Ovary (tissue), 9 donors: Measurements from ENCODE around the gene PTTG1IP. TPM values are rescaled to one million over a fixed set of nuclear protein-coding genes. Genes with fewer than 3 reads are reported as not detected.

Source experiments
- DNase-seq, 5 donors: peaks; one replicate each; pipeline ENCODE4 v3.0.0-alpha.2; 2019 to 2020
- H3K27ac ChIP-seq, 2 donors: fragments of 200-600 bp; one replicate each; pipeline versions ENCODE4 v1.5.1 to v1.8.0; 2019 to 2022
- H3K27me3 ChIP-seq: fragments of 200-600 bp; one replicate; pipeline ENCODE4 v1.8.0; 2022
- H3K36me3 ChIP-seq: fragments of 200-600 bp; sonication (generic); one replicate; pipeline ENCODE4 v1.5.1; 2019
- H3K4me1 ChIP-seq: one replicate; pipeline ENCODE4 v1.8.1; 2013; ENCODE audit warnings: mild to moderate bottlenecking, moderate library complexity; ENCODE audit not compliant: insufficient read depth
- H3K4me3 ChIP-seq: fragments of 200-600 bp; sonication (generic); one replicate; pipeline ENCODE4 v1.5.1; 2017
- H3K9me3 ChIP-seq, 2 donors: fragments of 200-600 bp in 1 of 2; sonication (generic) in 1 of 2; one replicate each; pipeline versions ENCODE4 v1.5.1 to v1.8.1; 2013 to 2019; ENCODE audit warnings: mild to moderate bottlenecking in 1 of 2, moderate library complexity in 1 of 2
- CTCF ChIP-seq, 3 donors: fragments of 450-650 bp in 2 of 3; fragments of 200-600 bp in 1 of 3; IDR thresholded peaks; one replicate each; pipeline versions ENCODE4 v1.5.1 to v1.8.0; 2016 to 2022; ENCODE audit warnings: antibody characterized with exemption in 3 of 3, mild to moderate bottlenecking in 1 of 3
- EP300 ChIP-seq: sonication (generic); formaldehyde crosslinking; IDR thresholded peaks from one replicate; pipeline ENCODE4 v1.6.1; 2017; ENCODE audit warnings: antibody characterized with exemption
- POLR2A ChIP-seq: fragments of 450-650 bp; IDR thresholded peaks from one replicate; pipeline ENCODE4 v1.6.1; 2017; ENCODE audit warnings: antibody characterized with exemption, mild to moderate bottlenecking, moderate library complexity
- WGBS, 3 donors: extraction: QIAGEN DNeasy Blood & Tissue Kit in 1 of 3; methylation state at CpG; one replicate each; pipeline versions ENCODE4 v1.1.5 to v1.1.7; 2013 to 2017; 5-methylcytosine and 5-hydroxymethylcytosine counted together
- intact Hi-C, 4 donors: fragments of 100-400 bp; cut with DNase I; formaldehyde crosslinking; loops; one replicate each; pipeline versions ENCODE4 v1.11.0 to v1.15.1; 2022 to 2023
- polyA plus RNA-seq, 2 donors: library from polyadenylated mRNA; stranded (reverse); fragments of 200-250 nt in 1 of 2; fragments of 350-450 nt in 1 of 2; fragmentation: Illumina TruSeq in 1 of 2; extraction: RNeasy Lipid Tissue Mini Kit (QIAGEN cat#74804) in 1 of 2; gene quantifications; one replicate each; pipeline ENCODE4 v1.2.3, GENCODE V29; 2013 to 2014
- total RNA-seq, 7 donors: library from RNA; depleted of rRNA in 2 of 7; stranded (reverse); fragments of >200 nt in 2 of 7; fragmentation: NEBNext Ultra II Directional in 3 of 7; extraction: Animal tissue kit (Norgen Biotek cat#: 25700) in 3 of 7; gene quantifications; one replicate each; pipeline versions ENCODE4 v1.1.0 to v1.2.4, GENCODE V29; 2016 to 2023
- donor health status: DM: no; HTN: no; CAD: no; lungs with moderate emphysema.
- donor health status: DM: no; HTN: no; CAD: no.
- donor health status: Bipolar disorder and iron deficiency.
- donor health status: DM: yes; HTN: yes; CAD: no.
- donor health status: DM: no; HTN: no; CAD: no.
- donor health status: DM: yes; HTN: yes; CAD: no.

PTTG1IP gene
- total and polyA plus RNA-seq, 9 donors = 133 to 420 (median 144) TPM

GRCh38 chr21:44893278-44893556 lies 19.7 kb upstream of the PTTG1IP start:
- intact Hi-C loops = no loop called here
- no peaks in the 10 kb centered on the region for H3K36me3 ChIP-seq

GRCh38 chr21:44892536-44893277 lies 19.2 kb upstream of the PTTG1IP start:
- H3K27me3 ChIP-seq = no peaks in the 10 kb centered on the region
- 32 to 44% (median 42%) methylated on average over 15 of the region's 15 CpGs for WGBS, 3 donors
- no peaks in the 10 kb centered on the region for H3K36me3 ChIP-seq
- no peak overlapping the region for H3K27ac ChIP-seq
- DNase-seq = peak in 2 of 5 donors; percentile 46 to 63
- no peaks in the 10 kb centered on the region for H3K9me3 ChIP-seq
- H3K4me3 ChIP-seq = no peak overlapping the region
- intact Hi-C loops = no loop called here
- no peaks in the 10 kb centered on the region for H3K4me1 ChIP-seq
- peak in 2 of 3 donors; percentile 23 to 34 for TF ChIP-seq CTCF (IDR thresholded peaks at IDR 0.05)
- no peak for TF ChIP-seq POLR2A
- TF ChIP-seq EP300 = no peak

More at GRCh38 chr21:44893278-44893556, 19.7 kb upstream of the PTTG1IP start:
- H3K4me1 ChIP-seq = no peaks in the 10 kb centered on the region
- no peaks in the 10 kb centered on the region for H3K9me3 ChIP-seq
- WGBS, 3 donors = 77 to 89% (median 88%) methylated on average over 7 of the region's 7 CpGs
- no peaks in the 10 kb centered on the region for H3K27me3 ChIP-seq
- no peak overlapping the region for H3K4me3 ChIP-seq
- DNase-seq = no peak
- no peak overlapping the region for H3K27ac ChIP-seq
- no peak for TF ChIP-seq EP300
- no peak for TF ChIP-seq CTCF (IDR thresholded peaks at IDR 0.05)
- TF ChIP-seq POLR2A = no peak

- TF ChIP-seq CTCF (IDR thresholded peaks at IDR 0.05) = no peak
- TF ChIP-seq POLR2A = no peak
- no peak for TF ChIP-seq EP300
- H3K9me3 ChIP-seq = no peaks in the 10 kb centered on the region
- WGBS, 3 donors = 29 to 45% (median 38%) methylated on average over 18 to 19 of the region's 19 CpGs
- no peak overlapping the region for H3K4me3 ChIP-seq
- no peak overlapping the region for H3K27ac ChIP-seq
- H3K36me3 ChIP-seq = no peaks in the 10 kb centered on the region
- H3K4me1 ChIP-seq = no peaks in the 10 kb centered on the region
- no peaks in the 10 kb centered on the region for H3K27me3 ChIP-seq
- intact Hi-C loops = no loop called here
- DNase-seq = no peak
Measured at GRCh38 chr21:44892095-44892494, 18.6 kb upstream of the PTTG1IP start.

- no peak overlapping the region for H3K4me3 ChIP-seq
- no peaks in the 10 kb centered on the region for H3K27me3 ChIP-seq
- no peak for TF ChIP-seq CTCF (IDR thresholded peaks at IDR 0.05)
- no peak for TF ChIP-seq POLR2A
- TF ChIP-seq EP300 = no peak
- intact Hi-C loops = no loop called here
- WGBS, 3 donors = 72 to 81% (median 79%) methylated on average over 11 to 15 of the region's 15 CpGs
- DNase-seq = no peak
- H3K4me1 ChIP-seq = no peaks in the 10 kb centered on the region
- H3K9me3 ChIP-seq = no peaks in the 10 kb centered on the region
- H3K36me3 ChIP-seq = no peaks in the 10 kb centered on the region
- no peak overlapping the region for H3K27ac ChIP-seq
Measured at GRCh38 chr21:44891631-44892031, 18.1 kb upstream of the PTTG1IP start.
